Suprapubic skin (tissue), 4 donors: ENCODE results near the gene MYO7B. TPM values are rescaled to one million over a fixed set of nuclear protein-coding genes. Genes with fewer than 3 reads are reported as not detected.
A peak's percentile ranks its signal among the peaks of the same experiment; 100 is the strongest.

Experiments used
- DNase-seq, 2 donors: peaks; one replicate each; pipeline ENCODE4 v3.0.0-alpha.2; 2019; ENCODE audit warnings: low spot score in 2 of 2
- H3K27ac ChIP-seq: fragments of 200-600 bp; sonication (generic); one replicate; pipeline ENCODE4 v1.5.1; 2019
- H3K27me3 ChIP-seq: fragments of 200-600 bp; sonication (generic); one replicate; pipeline ENCODE4 v1.5.1; 2019
- H3K36me3 ChIP-seq: fragments of 200-600 bp; sonication (generic); one replicate; pipeline ENCODE4 v1.5.1; 2019
- H3K4me1 ChIP-seq: fragments of 200-600 bp; sonication (generic); one replicate; pipeline ENCODE4 v1.5.1; 2019
- H3K4me3 ChIP-seq: fragments of 200-600 bp; sonication (generic); one replicate; pipeline ENCODE4 v1.5.1; 2019; ENCODE audit warnings: mild to moderate bottlenecking
- H3K9me3 ChIP-seq: fragments of 200-600 bp; sonication (generic); one replicate; pipeline ENCODE4 v1.5.1; 2019
- CTCF ChIP-seq, 2 donors: fragments of 200-600 bp in 1 of 2; fragments of 450-650 bp in 1 of 2; sonication (generic) in 1 of 2; IDR thresholded peaks; one replicate each; pipeline ENCODE4 v1.5.1; 2016 to 2019; ENCODE audit warnings: antibody characterized with exemption in 2 of 2, mild to moderate bottlenecking in 1 of 2, moderate library complexity in 1 of 2
- EP300 ChIP-seq: sonication (generic); formaldehyde crosslinking; IDR thresholded peaks from one replicate; pipeline ENCODE4 v1.6.1; 2017; ENCODE audit warnings: antibody characterized with exemption
- POLR2A ChIP-seq, 2 donors: fragments of 450-650 bp; IDR thresholded peaks; one replicate each; pipeline ENCODE4 v1.6.1; 2017; ENCODE audit warnings: antibody characterized with exemption in 2 of 2, mild to moderate bottlenecking in 2 of 2, moderate library complexity in 2 of 2
- POLR2AphosphoS5 ChIP-seq, 3 donors: sonication (generic); formaldehyde crosslinking; IDR thresholded peaks; one replicate each; pipeline ENCODE4 v1.6.1; 2017; ENCODE audit warnings: antibody characterized with exemption in 3 of 3
- WGBS: methylation state at CpG from one replicate; pipeline ENCODE4 v1.1.5; 2018; 5-methylcytosine and 5-hydroxymethylcytosine counted together
- total RNA-seq, 4 donors: library from RNA; depleted of rRNA; stranded (reverse); fragments of >200 nt; gene quantifications; one replicate each; pipeline ENCODE4 v1.1.0, GENCODE V29; 2016

MYO7B gene
- total RNA-seq, 4 donors from 2014 or later: 0.72 to 4.7 (median 3.6) TPM

- Histone ChIP-seq H3K27me3 (peaks cover 2% of the 10 kb centered on the region), H3K4me3 (no peak overlapping the region), H3K27ac (no peak overlapping the region), H3K9me3 (peaks cover 9% of the 10 kb centered on the region), H3K4me1 (peaks cover 3% of the 10 kb centered on the region), H3K36me3 (no peaks in the 10 kb centered on the region)
- no peak for TF ChIP-seq EP300
- no peak for TF ChIP-seq POLR2AphosphoS5 (IDR thresholded peaks at IDR 0.05)
- no peak for TF ChIP-seq POLR2A (IDR thresholded peaks at IDR 0.05)
- no peak for TF ChIP-seq CTCF (IDR thresholded peaks at IDR 0.05)
- DNase-seq: peak in 1 of 2 donors; percentile 21
- WGBS: 57% methylated on average over 3 of the region's 3 CpGs
These were observed 79.2 kb downstream of the MYO7B start for GRCh38 chr2:127614731-127615130.

- peaks cover 3% of the 10 kb centered on the region for H3K4me1 ChIP-seq
- H3K4me3 ChIP-seq: no peak overlapping the region
- DNase-seq: peak in 1 of 2 donors; percentile 21
- TF ChIP-seq CTCF (IDR thresholded peaks at IDR 0.05) (no peak), EP300 (no peak), POLR2AphosphoS5 (IDR thresholded peaks at IDR 0.05) (no peak), POLR2A (IDR thresholded peaks at IDR 0.05) (no peak)
- no peaks in the 10 kb centered on the region for H3K36me3 ChIP-seq
- no peak overlapping the region for H3K27ac ChIP-seq
- 53% methylated on average over 18 of the region's 18 CpGs for WGBS
- peaks cover 9% of the 10 kb centered on the region for H3K9me3 ChIP-seq
- H3K27me3 ChIP-seq: peaks cover 2% of the 10 kb centered on the region
These were observed 80.2 kb downstream of the MYO7B start for GRCh38 chr2:127615511-127616166.

GRCh38 chr2:127618551-127619202 is 83.2 kb downstream of the MYO7B start:
- no peak overlapping the region for H3K27ac ChIP-seq
- no peaks in the 10 kb centered on the region for H3K36me3 ChIP-seq
- WGBS: 59% methylated on average over 7 of the region's 7 CpGs
- peaks cover 2% of the 10 kb centered on the region for H3K27me3 ChIP-seq
- no peaks in the 10 kb centered on the region for H3K9me3 ChIP-seq
- H3K4me3 ChIP-seq: no peak overlapping the region
- H3K4me1 ChIP-seq: peaks cover 3% of the 10 kb centered on the region
- no peak for TF ChIP-seq POLR2A (IDR thresholded peaks at IDR 0.05)
- TF ChIP-seq POLR2AphosphoS5 (IDR thresholded peaks at IDR 0.05): no peak
- TF ChIP-seq EP300: no peak
- TF ChIP-seq CTCF (IDR thresholded peaks at IDR 0.05): no peak
- peak in 1 of 2 donors; percentile 40 for DNase-seq

GRCh38 chr2:127619203-127619590 is 83.7 kb downstream of the MYO7B start:
- peaks cover 3% of the 10 kb centered on the region for H3K4me1 ChIP-seq
- H3K27me3 ChIP-seq: peaks cover 2% of the 10 kb centered on the region
- WGBS: 98% methylated on average over 6 of the region's 6 CpGs

More at GRCh38 chr2:127619203-127619590, 83.7 kb downstream of the MYO7B start:
- no peaks in the 10 kb centered on the region for H3K9me3 ChIP-seq
- TF ChIP-seq POLR2A (IDR thresholded peaks at IDR 0.05): no peak
- no peak for TF ChIP-seq POLR2AphosphoS5 (IDR thresholded peaks at IDR 0.05)
- TF ChIP-seq CTCF (IDR thresholded peaks at IDR 0.05): no peak
- no peak for TF ChIP-seq EP300
- H3K27ac ChIP-seq: no peak overlapping the region
- H3K4me3 ChIP-seq: no peak overlapping the region
- no peaks in the 10 kb centered on the region for H3K36me3 ChIP-seq
- DNase-seq: peak; percentile 46 to 50
